ENCODE measurements around the gene NDUFA13.

GRCh38 chr19:19475849-19476828, 39.9 kb upstream of the NDUFA13 start:
- TF ChIP-seq EZH2 (IDR thresholded peaks at IDR 0.05; ENCODE audit: borderline replicate concordance) = no peak
- peak; percentile 37 for TF ChIP-seq CTCF (IDR thresholded peaks at IDR 0.05; ENCODE audit: poor library complexity)
- no peak for TF ChIP-seq EZH2phosphoT487 (IDR thresholded peaks at IDR 0.05; ENCODE audit: low read depth, severe bottlenecking, unreplicated experiment)

All from hepatocyte (in vitro differentiated cells).